Neuronal stem cell (in vitro differentiated cells): ENCODE results near the gene FRMD6.

ENCODE experiments used
- DNase-seq: peaks from one replicate; pipeline ENCODE4 v3.0.0-alpha.2; 2013; ENCODE audit warnings: low spot score
- H2AFZ ChIP-seq: one replicate; pipeline ENCODE4 v1.6.1; 2013; ENCODE audit warnings: mild to moderate bottlenecking, low read length, inconsistent platforms
- H2AK5ac ChIP-seq: 2 replicates; pipeline ENCODE4 v1.6.1; 2013; ENCODE audit warnings: low read depth, mild to moderate bottlenecking, inconsistent platforms, low read length, moderate library complexity, mixed read lengths
- H2BK120ac ChIP-seq: 2 replicates; pipeline ENCODE4 v1.6.1; 2013; ENCODE audit warnings: low read depth, mild to moderate bottlenecking, inconsistent platforms, low read length, moderate library complexity, mixed read lengths
- H2BK12ac ChIP-seq: one replicate; pipeline ENCODE4 v1.6.1; 2013; ENCODE audit warnings: low read length, inconsistent platforms
- H2BK15ac ChIP-seq: 2 replicates; pipeline ENCODE4 v1.6.1; 2013; ENCODE audit warnings: mild to moderate bottlenecking, low read length, inconsistent platforms, mixed read lengths
- H2BK5ac ChIP-seq: one replicate; pipeline ENCODE4 v1.6.1; 2013; ENCODE audit warnings: inconsistent platforms, mild to moderate bottlenecking, low read length, moderate library complexity
- H3K14ac ChIP-seq: one replicate; pipeline ENCODE4 v1.6.1; 2013; ENCODE audit warnings: low read length, inconsistent platforms
- H3K18ac ChIP-seq: 2 replicates; pipeline ENCODE4 v1.6.1; 2013; ENCODE audit warnings: low read length, inconsistent platforms
- H3K23ac ChIP-seq: 2 replicates; pipeline ENCODE4 v1.6.1; 2013; ENCODE audit warnings: low read depth, mild to moderate bottlenecking, mixed read lengths, low read length, inconsistent platforms; ENCODE audit not compliant: poor library complexity
- H3K27ac ChIP-seq: replicated peaks from 3 replicates; pipeline ENCODE4 v1.5.1; 2013; ENCODE audit warnings: low read length, inconsistent platforms
- H3K27me3 ChIP-seq, 3 experiments: 2 replicates each; pipeline ENCODE4 v1.6.1; 2013; ENCODE audit warnings: low read length in 3 of 3, mild to moderate bottlenecking in 2 of 3, inconsistent platforms in 1 of 3, low read depth in 1 of 3, mixed read lengths in 1 of 3, moderate library complexity in 1 of 3; ENCODE audit not compliant: control insufficient read depth in 3 of 3, insufficient read depth in 3 of 3
- H3K36me3 ChIP-seq, 2 donors: replicated peaks in 1 of 2; 2 replicates each; pipeline ENCODE4 v1.6.1; 2013; ENCODE audit warnings: low read length in 2 of 2; ENCODE audit not compliant: control insufficient read depth in 2 of 2, insufficient read depth in 2 of 2
- H3K4ac ChIP-seq: 2 replicates; pipeline ENCODE4 v1.6.1; 2013; ENCODE audit warnings: inconsistent platforms, mild to moderate bottlenecking, low read length, moderate library complexity
- H3K4me1 ChIP-seq, 2 donors: 1 replicate in 1 of 2; 2 replicates in 1 of 2; pipeline ENCODE4 v1.6.1; 2013; ENCODE audit warnings: low read length in 2 of 2, low read depth in 1 of 2; ENCODE audit not compliant: control insufficient read depth in 2 of 2, insufficient read depth in 1 of 2
- H3K4me2 ChIP-seq: one replicate; pipeline ENCODE4 v1.6.1; 2013; ENCODE audit warnings: mild to moderate bottlenecking, low read length, inconsistent platforms; ENCODE audit not compliant: insufficient read depth, poor library complexity, severe bottlenecking
- H3K4me3 ChIP-seq, 2 donors: 2 replicates each; pipeline ENCODE4 v1.5.1; 2013; ENCODE audit warnings: low read length in 2 of 2, mild to moderate bottlenecking in 2 of 2, inconsistent platforms in 1 of 2, moderate library complexity in 1 of 2
- H3K79me1 ChIP-seq: one replicate; pipeline ENCODE4 v1.6.1; 2013; ENCODE audit warnings: low read depth, mild to moderate bottlenecking, inconsistent platforms, low read length, moderate library complexity
- H3K9ac ChIP-seq: one replicate; pipeline ENCODE4 v1.6.1; 2013; ENCODE audit warnings: mild to moderate bottlenecking, low read depth, low read length, inconsistent platforms; ENCODE audit not compliant: poor library complexity
- H3K9me3 ChIP-seq, 2 donors: replicated peaks in 1 of 2; 2 replicates each; pipeline versions ENCODE3 to v1.6.1; 2013; ENCODE audit warnings: low read length in 2 of 2, mild to moderate bottlenecking in 2 of 2, inconsistent platforms in 1 of 2, low read depth in 1 of 2, mixed read lengths in 1 of 2, moderate library complexity in 1 of 2; ENCODE audit not compliant: control insufficient read depth in 2 of 2, insufficient read depth in 1 of 2
- H4K8ac ChIP-seq: one replicate; pipeline ENCODE4 v1.6.1; 2013; ENCODE audit warnings: low read depth, mild to moderate bottlenecking, inconsistent platforms, low read length, moderate library complexity
- H4K91ac ChIP-seq: one replicate; pipeline ENCODE4 v1.6.1; 2013; ENCODE audit warnings: low read length, low read depth, mild to moderate bottlenecking, inconsistent platforms; ENCODE audit not compliant: poor library complexity
- WGBS, 2 donors: extraction: QIAGEN DNeasy Blood & Tissue Kit; methylation state at CpG; one replicate each; pipeline ENCODE4 v1.1.7; 2013; ENCODE audit warnings: missing lambda C conversion rate in 2 of 2, mixed read lengths in 1 of 2; ENCODE audit not compliant: insufficient read length in 2 of 2, insufficient replicate concordance in 1 of 2; ENCODE audit errors: extremely low coverage in 2 of 2; 5-methylcytosine and 5-hydroxymethylcytosine counted together

The FRMD6 gene

GRCh38 chr14:51643140-51643539, 8.6 kb upstream of the FRMD6 start:
- no peak overlapping the region for H2BK12ac ChIP-seq
- no peak overlapping the region for H4K91ac ChIP-seq
- peaks cover 5 to 6% of the 10 kb centered on the region in 2 donors for H3K4me1 ChIP-seq
- no peak overlapping the region for H3K23ac ChIP-seq
- no peak for DNase-seq
- no peak overlapping the region for H3K4me2 ChIP-seq
- H3K14ac ChIP-seq: no peak overlapping the region
- no CpG with 5 or more reads among the region's 3 CpGs for WGBS, 2 donors
- H3K79me1 ChIP-seq: no peaks in the 10 kb centered on the region
- H2AK5ac ChIP-seq: no peak overlapping the region
- no peak overlapping the region for H2AFZ ChIP-seq
- H3K9ac ChIP-seq: no peak overlapping the region
- no peaks in the 10 kb centered on the region for H3K27me3 ChIP-seq
- H3K4ac ChIP-seq: no peak overlapping the region
- no peaks in the 10 kb centered on the region for H3K36me3 ChIP-seq
- no peaks in the 10 kb centered on the region for H3K9me3 ChIP-seq
- no peak overlapping the region for H2BK120ac ChIP-seq
- H3K27ac ChIP-seq: no peak overlapping the region
- H2BK15ac ChIP-seq: no peak overlapping the region
- H4K8ac ChIP-seq: no peak overlapping the region
- H3K4me3 ChIP-seq: no peak overlapping the region
- no peak overlapping the region for H2BK5ac ChIP-seq
- no peak overlapping the region for H3K18ac ChIP-seq

DNA sequence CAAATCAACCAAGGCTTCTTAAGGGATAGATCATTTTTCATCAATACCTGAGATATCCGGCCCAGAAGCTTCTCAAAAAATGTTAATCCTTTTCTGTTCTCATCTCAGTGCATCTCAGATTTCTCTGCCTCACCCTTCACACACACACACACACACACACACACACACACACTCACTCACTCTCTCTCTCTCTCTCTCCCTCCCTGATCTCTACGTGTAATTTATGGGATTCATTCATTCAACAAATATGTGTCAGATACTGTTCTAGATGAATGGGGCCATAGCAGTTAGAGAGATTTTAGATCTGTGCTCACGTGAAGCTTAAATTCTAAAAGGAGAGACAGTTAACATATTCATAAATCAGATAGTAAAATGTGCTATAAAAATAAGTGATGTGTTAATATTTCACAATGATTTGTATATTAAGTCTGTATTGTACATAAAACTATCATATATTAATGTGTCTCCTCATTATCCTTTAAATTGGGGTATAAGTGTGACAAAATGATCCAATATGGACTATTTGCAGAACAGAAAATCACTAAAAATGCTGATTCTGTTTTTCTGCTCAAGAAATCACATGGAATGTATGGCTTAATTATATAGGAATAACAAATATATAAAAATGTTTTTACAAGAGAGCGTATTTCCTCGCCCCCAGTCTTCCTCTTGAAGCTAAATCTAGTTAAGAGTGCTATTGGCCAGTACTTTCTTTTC, 7.3 kb upstream of the FRMD6 start:
- no peak for DNase-seq
- no peak overlapping the region for H3K14ac ChIP-seq

GRCh38 chr14:51648296-51648695, 3.4 kb upstream of the FRMD6 start:
- H2BK120ac ChIP-seq: no peak overlapping the region
- WGBS, 2 donors: no CpG with 5 or more reads among the region's 2 CpGs
- DNase-seq: no peak
- no peak overlapping the region for H3K4ac ChIP-seq
- H3K27me3 ChIP-seq: no peaks in the 10 kb centered on the region
- no peak overlapping the region for H2BK5ac ChIP-seq
- no peaks in the 10 kb centered on the region for H3K79me1 ChIP-seq
- no peak overlapping the region for H2BK12ac ChIP-seq
- H2BK15ac ChIP-seq: no peak overlapping the region
- no peak overlapping the region for H3K4me3 ChIP-seq
- no peak overlapping the region for H3K18ac ChIP-seq
- no peak overlapping the region for H3K27ac ChIP-seq
- H3K4me1 ChIP-seq: peaks cover 0 to 3% of the 10 kb centered on the region in 2 donors
- no peak overlapping the region for H3K9ac ChIP-seq
- H3K36me3 ChIP-seq: no peaks in the 10 kb centered on the region
- no peak overlapping the region for H2AK5ac ChIP-seq
- no peak overlapping the region for H3K23ac ChIP-seq
- H4K91ac ChIP-seq: no peak overlapping the region
- no peak overlapping the region for H4K8ac ChIP-seq
- H3K4me2 ChIP-seq: no peak overlapping the region
- no peak overlapping the region for H3K14ac ChIP-seq
- H3K9me3 ChIP-seq: no peaks in the 10 kb centered on the region
- no peak overlapping the region for H2AFZ ChIP-seq

More for the DNA sequence above, 7.3 kb upstream of the FRMD6 start:
- Histone ChIP-seq H3K27me3 (no peaks in the 10 kb centered on the region), H2BK12ac (no peak overlapping the region), H3K9me3 (no peaks in the 10 kb centered on the region), H4K91ac (no peak overlapping the region), H3K27ac (no peak overlapping the region), H2BK5ac (no peak overlapping the region), H2BK120ac (no peak overlapping the region), H3K4me2 (no peak overlapping the region), H4K8ac (no peak overlapping the region), H2BK15ac (no peak overlapping the region), H2AK5ac (no peak overlapping the region), H2AFZ (no peak overlapping the region), H3K23ac (no peak overlapping the region), H3K4me3 (no peak overlapping the region), H3K9ac (no peak overlapping the region), H3K36me3 (no peaks in the 10 kb centered on the region), H3K18ac (no peak overlapping the region), H3K4me1 (peaks cover 5 to 6% of the 10 kb centered on the region in 2 donors), H3K79me1 (no peaks in the 10 kb centered on the region), H3K4ac (no peak overlapping the region)
- no CpG with 5 or more reads among the region's 5 CpGs for WGBS, 2 donors

GRCh38 chr14:51650716-51651387, 858 bp upstream of the FRMD6 start:
- no peak overlapping the region for H2AK5ac ChIP-seq
- H4K8ac ChIP-seq: no peak overlapping the region
- H3K27ac ChIP-seq: peak overlapping the region; percentile 90
- H3K14ac ChIP-seq: no peak overlapping the region
- peak overlapping the region; percentile 99 for H2AFZ ChIP-seq
- peak overlapping the region; percentile 93 for H2BK15ac ChIP-seq
- no peaks in the 10 kb centered on the region for H3K27me3 ChIP-seq
- H3K4me3 ChIP-seq: peak overlapping the region; percentile 91 to 96
- H3K4me1 ChIP-seq: peaks cover 3 to 7% of the 10 kb centered on the region in 2 donors
- WGBS, 2 donors: no CpG with 5 or more reads among the region's 30 CpGs
- no peaks in the 10 kb centered on the region for H3K9me3 ChIP-seq
- no peaks in the 10 kb centered on the region for H3K36me3 ChIP-seq
- H3K18ac ChIP-seq: peak overlapping the region; percentile 97
- no peak overlapping the region for H2BK12ac ChIP-seq
- H2BK5ac ChIP-seq: peak overlapping the region; percentile 93
- no peak overlapping the region for H3K4ac ChIP-seq
- H3K23ac ChIP-seq: peak overlapping the region; percentile 92
- H4K91ac ChIP-seq: no peak overlapping the region
- H3K9ac ChIP-seq: peak overlapping the region; percentile 100
- peak; percentile 37 for DNase-seq
- peak overlapping the region; percentile 68 for H3K4me2 ChIP-seq
- H3K79me1 ChIP-seq: no peaks in the 10 kb centered on the region
- H2BK120ac ChIP-seq: peak overlapping the region; percentile 88
